HepG2 (cell line): ENCODE results near the gene SIT1. TPM values are rescaled to one million over a fixed set of nuclear protein-coding genes. Genes with fewer than 3 reads are reported as not detected.

Source experiments
- FOSL1 ChIP-seq: sonication (generic); formaldehyde crosslinking; IDR thresholded peaks from 2 replicates; pipeline ENCODE4 v1.9.0; 2021; ENCODE audit warnings: missing genetic modification reagents, borderline replicate concordance
- HDAC2 ChIP-seq: sonication (generic); formaldehyde crosslinking; IDR thresholded peaks from 2 replicates; pipeline ENCODE4 v1.4.0; 2020; ENCODE audit warnings: missing genetic modification reagents
- IKZF4 ChIP-seq: sonication (generic); formaldehyde crosslinking; IDR thresholded peaks from 2 replicates; pipeline ENCODE4 v1.5.1; 2020; ENCODE audit warnings: borderline replicate concordance, mild to moderate bottlenecking, low read depth, missing genetic modification reagents; ENCODE audit errors: not compliant biosample characterization
- NCOA5 ChIP-seq: sonication (generic); formaldehyde crosslinking; IDR thresholded peaks from 2 replicates; pipeline ENCODE4 v1.4.0; 2020; ENCODE audit warnings: missing genetic modification reagents
- NFRKB ChIP-seq: fragments of 450-650 bp; IDR thresholded peaks from 2 replicates; pipeline ENCODE4 v1.6.1; 2017
- POLR2AphosphoS5 ChIP-seq: IDR thresholded peaks from 2 replicates; pipeline ENCODE4 v1.6.1; 2012; ENCODE audit warnings: low read depth, low read length
- PTBP1 ChIP-seq: fragments of 200-400 bp; formaldehyde crosslinking; IDR thresholded peaks from 2 replicates; pipeline ENCODE4 v1.6.1; 2018; ENCODE audit warnings: low read length, low read depth; ENCODE audit not compliant: poor library complexity, severe bottlenecking
- RBFOX2 ChIP-seq: fragments of 200-400 bp; formaldehyde crosslinking; IDR thresholded peaks from 2 replicates; pipeline ENCODE4 v1.6.1; 2017; ENCODE audit warnings: low read depth, mild to moderate bottlenecking, low read length
- SIN3A ChIP-seq: IDR thresholded peaks from 2 replicates; pipeline ENCODE4 v1.6.1; 2011; ENCODE audit warnings: low read depth, mild to moderate bottlenecking, control low read depth, low read length, borderline replicate concordance
- SIX1 ChIP-seq: sonication (generic); formaldehyde crosslinking; IDR thresholded peaks from 2 replicates; pipeline ENCODE4 v1.4.0; 2020; ENCODE audit warnings: missing genetic modification reagents, borderline replicate concordance
- TAF15 ChIP-seq: fragments of 200-400 bp; formaldehyde crosslinking; IDR thresholded peaks from one replicate; pipeline ENCODE4 v1.6.1; 2018; ENCODE audit warnings: mild to moderate bottlenecking, low read depth, low read length; ENCODE audit not compliant: poor library complexity, severe bottlenecking
- TCF12 ChIP-seq, 2 experiments: fragments of 450-650 bp in 1 of 2; sonication (generic) in 1 of 2; formaldehyde crosslinking in 1 of 2; IDR thresholded peaks; 2 replicates each; pipeline versions ENCODE4 v1.6.1 to v1.8.0; 2017 to 2022; ENCODE audit warnings: antibody characterized with exemption in 1 of 2, mild to moderate bottlenecking in 1 of 2, missing genetic modification reagents in 1 of 2, moderate library complexity in 1 of 2
- ZFP36 ChIP-seq: fragments of 150-350 bp; IDR thresholded peaks from 2 replicates; pipeline ENCODE4 v1.6.1; 2018; ENCODE audit warnings: borderline replicate concordance, low read length, low read depth; ENCODE audit not compliant: partially characterized antibody
- ZNF350 ChIP-seq: sonication (generic); formaldehyde crosslinking; IDR thresholded peaks from 2 replicates; pipeline ENCODE4 v1.4.0; 2020; ENCODE audit warnings: mild to moderate bottlenecking, low read depth, missing genetic modification reagents, borderline replicate concordance
- ZNF546 ChIP-seq: sonication (generic); formaldehyde crosslinking; conservative IDR thresholded peaks from 2 replicates; pipeline ENCODE4 v1.8.1; 2023; ENCODE audit warnings: mild to moderate bottlenecking, missing genetic modification reagents
- ZNF550 ChIP-seq: sonication (generic); formaldehyde crosslinking; IDR thresholded peaks from 2 replicates; pipeline ENCODE4 v1.4.0; 2020; ENCODE audit warnings: mild to moderate bottlenecking, missing genetic modification reagents, borderline replicate concordance
- ZNF629 ChIP-seq: sonication (generic); formaldehyde crosslinking; conservative IDR thresholded peaks from 2 replicates; pipeline ENCODE4 v1.5.0; 2020; ENCODE audit warnings: missing genetic modification reagents
- polyA plus RNA-seq, 8 experiments: library from polyadenylated mRNA; depleted of rRNA in 3 of 8; stranded (reverse) in 7 of 8; unstranded in 1 of 8; fragments of >200 nt; fragmentation: Illumina TruSeq in 4 of 8; extraction: Trizol in 4 of 8; gene quantifications; 2 replicates each; pipeline versions ENCODE4 v1.2.1 to v1.2.3, GENCODE V29; 2011 to 2016; ENCODE audit warnings: low read depth in 4 of 8, missing spikeins in 1 of 8, mixed read lengths in 1 of 8; ENCODE audit not compliant: insufficient read depth in 1 of 8
- total RNA-seq, 5 experiments: library from RNA; depleted of rRNA; stranded (reverse); fragments of >200 nt; fragmentation: Illumina TruSeq; extraction: Trizol; gene quantifications; 2 replicates each; pipeline ENCODE4 v1.2.3, GENCODE V29; 2016; ENCODE audit warnings: low read depth in 1 of 5
- TF ChIP-seq, protein P1 (sequence below): sonication (generic); formaldehyde crosslinking; conservative IDR thresholded peaks from 2 replicates; pipeline ENCODE4 v1.4.0; 2020; ENCODE audit warnings: missing genetic modification reagents
- TF ChIP-seq, protein P2 (sequence below): sonication (generic); formaldehyde crosslinking; IDR thresholded peaks from 2 replicates; pipeline ENCODE4 v1.4.0; 2020; ENCODE audit warnings: missing genetic modification reagents, borderline replicate concordance

SIT1 gene
- total and polyA plus RNA-seq, 2 of the 13 experiments (the other 11 are each of a cell fraction or from before 2014, with no cell fraction given): 0.09 to 6.7 TPM

DNA sequence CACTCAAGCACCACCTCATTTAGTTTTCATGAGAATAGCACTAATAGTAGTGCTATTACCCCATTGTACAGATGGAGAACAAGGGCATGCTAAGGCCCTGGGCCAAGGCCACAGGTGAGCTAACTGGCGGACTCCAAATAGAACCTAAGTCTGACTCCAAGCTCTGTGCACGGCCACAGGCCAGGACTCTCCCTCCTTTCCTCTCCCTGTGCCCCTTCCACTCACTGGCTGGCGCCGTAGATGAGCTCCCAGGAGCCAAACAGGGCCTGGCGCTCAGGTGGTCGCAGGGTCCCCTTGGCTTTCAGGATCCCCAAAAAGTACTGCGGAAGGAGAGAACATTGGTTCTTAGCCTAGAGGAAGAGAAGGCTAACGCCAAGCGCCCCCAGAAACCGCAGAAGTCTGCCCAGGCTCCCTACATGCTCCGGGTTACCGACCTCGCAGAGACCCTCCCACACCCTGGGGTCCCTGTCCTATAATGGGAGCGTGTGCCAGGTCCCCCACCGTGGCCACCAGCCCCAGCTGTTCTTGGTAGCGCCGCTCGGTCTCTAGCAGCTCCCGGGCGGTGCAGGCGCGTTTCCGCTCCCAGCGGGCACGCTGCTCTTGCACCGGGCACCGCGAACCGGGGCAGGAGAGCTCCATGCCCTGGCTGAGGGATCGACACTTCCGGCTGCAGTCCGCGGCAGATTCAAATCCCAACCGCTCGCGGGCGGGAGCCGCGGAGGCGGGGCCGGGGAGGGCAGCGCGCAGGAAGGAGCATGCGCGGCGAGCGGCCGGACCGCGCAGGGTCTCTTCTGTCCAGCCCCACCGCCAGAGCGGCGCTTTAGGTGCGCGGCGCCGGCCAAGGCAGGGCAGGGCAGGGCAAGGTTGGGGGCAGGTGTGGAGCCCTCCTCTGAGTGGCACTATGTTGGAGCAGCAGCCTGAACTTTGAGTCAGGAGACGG, 14.1 kb upstream of the SIT1 start, which contains the start of gene ARHGEF39 (continued):
- TF ChIP-seq ZFP36 (no peak), TCF12 (IDR thresholded peaks at IDR 0.05) (no peak), TCF12 (CRISPR knock-in tag; IDR thresholded peaks at IDR 0.05) (no peak), NCOA5 (CRISPR knock-in tag) (no peak), RBFOX2 (peak; percentile 93), SIX1 (no peak), NFRKB (no peak), IKZF4 (CRISPR knock-in tag) (peak; percentile 35), PTBP1 (no peak), ZNF629 (CRISPR knock-in tag) (peak; percentile 96), POLR2AphosphoS5 (peak; percentile 73), TAF15 (no peak), SIN3A (peak; percentile 93; the same call in 1 of the 2 replicates), ZNF546 (CRISPR knock-in tag) (0 out of 2 replicates have a peak, but pooled peaks have one; percentile 31), ZNF550 (CRISPR knock-in tag) (no peak), HDAC2 (CRISPR knock-in tag) (peak; percentile 53), ZNF350 (CRISPR knock-in tag) (no peak), FOSL1 (CRISPR knock-in tag) (no peak)
- TF ChIP-seq, protein P1, sequence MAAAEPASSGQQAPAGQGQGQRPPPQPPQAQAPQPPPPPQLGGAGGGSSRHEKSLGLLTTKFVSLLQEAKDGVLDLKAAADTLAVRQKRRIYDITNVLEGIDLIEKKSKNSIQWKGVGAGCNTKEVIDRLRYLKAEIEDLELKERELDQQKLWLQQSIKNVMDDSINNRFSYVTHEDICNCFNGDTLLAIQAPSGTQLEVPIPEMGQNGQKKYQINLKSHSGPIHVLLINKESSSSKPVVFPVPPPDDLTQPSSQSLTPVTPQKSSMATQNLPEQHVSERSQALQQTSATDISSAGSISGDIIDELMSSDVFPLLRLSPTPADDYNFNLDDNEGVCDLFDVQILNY: peak; percentile 98
- TF ChIP-seq, protein P2, sequence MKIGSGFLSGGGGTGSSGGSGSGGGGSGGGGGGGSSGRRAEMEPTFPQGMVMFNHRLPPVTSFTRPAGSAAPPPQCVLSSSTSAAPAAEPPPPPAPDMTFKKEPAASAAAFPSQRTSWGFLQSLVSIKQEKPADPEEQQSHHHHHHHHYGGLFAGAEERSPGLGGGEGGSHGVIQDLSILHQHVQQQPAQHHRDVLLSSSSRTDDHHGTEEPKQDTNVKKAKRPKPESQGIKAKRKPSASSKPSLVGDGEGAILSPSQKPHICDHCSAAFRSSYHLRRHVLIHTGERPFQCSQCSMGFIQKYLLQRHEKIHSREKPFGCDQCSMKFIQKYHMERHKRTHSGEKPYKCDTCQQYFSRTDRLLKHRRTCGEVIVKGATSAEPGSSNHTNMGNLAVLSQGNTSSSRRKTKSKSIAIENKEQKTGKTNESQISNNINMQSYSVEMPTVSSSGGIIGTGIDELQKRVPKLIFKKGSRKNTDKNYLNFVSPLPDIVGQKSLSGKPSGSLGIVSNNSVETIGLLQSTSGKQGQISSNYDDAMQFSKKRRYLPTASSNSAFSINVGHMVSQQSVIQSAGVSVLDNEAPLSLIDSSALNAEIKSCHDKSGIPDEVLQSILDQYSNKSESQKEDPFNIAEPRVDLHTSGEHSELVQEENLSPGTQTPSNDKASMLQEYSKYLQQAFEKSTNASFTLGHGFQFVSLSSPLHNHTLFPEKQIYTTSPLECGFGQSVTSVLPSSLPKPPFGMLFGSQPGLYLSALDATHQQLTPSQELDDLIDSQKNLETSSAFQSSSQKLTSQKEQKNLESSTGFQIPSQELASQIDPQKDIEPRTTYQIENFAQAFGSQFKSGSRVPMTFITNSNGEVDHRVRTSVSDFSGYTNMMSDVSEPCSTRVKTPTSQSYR: no peak
